Measurements from ENCODE around the gene TACC2.

The TACC2 gene

GRCh38 chr10:122085423-122085911 is 96.5 kb downstream of the TACC2 start:
- H3K9me3 ChIP-seq (ENCODE audit: low read length) = no peaks in the 10 kb centered on the region
- H3K79me2 ChIP-seq (ENCODE audit: insufficient read depth, low read length) = no peaks in the 10 kb centered on the region
- no peak overlapping the region for H3K9ac ChIP-seq (ENCODE audit: low read length)
- H3K4me2 ChIP-seq (ENCODE audit: low read length) = no peak overlapping the region
- no peak overlapping the region for H2AFZ ChIP-seq (ENCODE audit: low read length)
- TF ChIP-seq EZH2 (IDR thresholded peaks at IDR 0.05; ENCODE audit: borderline replicate concordance, low read length) = no peak
- TF ChIP-seq CTCF (IDR thresholded peaks at IDR 0.05; ENCODE audit: low read length) = no peak
- H3K27ac ChIP-seq (ENCODE audit: low read depth, low read length, poor library complexity, severe bottlenecking) = no peak overlapping the region
- no peaks in the 10 kb centered on the region for H3K4me1 ChIP-seq (ENCODE audit: insufficient read depth, low read length, severe bottlenecking)
- H3K36me3 ChIP-seq (ENCODE audit: insufficient read depth, low read length) = no peaks in the 10 kb centered on the region
- no peaks in the 10 kb centered on the region; the same call in 1 of the 2 replicates for H3K27me3 ChIP-seq (ENCODE audit: insufficient read depth, low read length)
- no peak overlapping the region for H3K4me3 ChIP-seq (ENCODE audit: low read depth, low read length, poor library complexity, severe bottlenecking)
- H4K20me1 ChIP-seq (ENCODE audit: insufficient read depth, low read length) = no peaks in the 10 kb centered on the region
- no peaks in the 10 kb centered on the region for H3K9me2 ChIP-seq (ENCODE audit: low read depth, low read length)
- H3F3A ChIP-seq (ENCODE audit: insufficient read depth, low read length) = no peaks in the 10 kb centered on the region

GRCh38 chr10:122086416-122087240 is 97.7 kb downstream of the TACC2 start:
- Histone ChIP-seq H3K4me3 (ENCODE audit: low read depth, low read length, poor library complexity, severe bottlenecking) (no peak overlapping the region), H2AFZ (ENCODE audit: low read length) (no peak overlapping the region), H3K9ac (ENCODE audit: low read length) (no peak overlapping the region), H4K20me1 (ENCODE audit: insufficient read depth, low read length) (no peaks in the 10 kb centered on the region), H3K79me2 (ENCODE audit: insufficient read depth, low read length) (no peaks in the 10 kb centered on the region), H3K9me3 (ENCODE audit: low read length) (no peaks in the 10 kb centered on the region), H3K4me2 (ENCODE audit: low read length) (no peak overlapping the region), H3F3A (ENCODE audit: insufficient read depth, low read length) (no peaks in the 10 kb centered on the region), H3K27me3 (ENCODE audit: insufficient read depth, low read length) (no peaks in the 10 kb centered on the region; the same call in 1 of the 2 replicates), H3K4me1 (ENCODE audit: insufficient read depth, low read length, severe bottlenecking) (no peaks in the 10 kb centered on the region), H3K9me2 (ENCODE audit: low read depth, low read length) (no peaks in the 10 kb centered on the region), H3K27ac (ENCODE audit: low read depth, low read length, poor library complexity, severe bottlenecking) (no peak overlapping the region), H3K36me3 (ENCODE audit: insufficient read depth, low read length) (no peaks in the 10 kb centered on the region)
- TF ChIP-seq EZH2 (IDR thresholded peaks at IDR 0.05; ENCODE audit: borderline replicate concordance, low read length) (no peak), CTCF (IDR thresholded peaks at IDR 0.05; ENCODE audit: low read length) (no peak)

- no peaks in the 10 kb centered on the region for H3K27me3 ChIP-seq (ENCODE audit: insufficient read depth, low read length)
- H3K4me2 ChIP-seq (ENCODE audit: low read length) = no peak overlapping the region
- H3F3A ChIP-seq (ENCODE audit: insufficient read depth, low read length) = no peaks in the 10 kb centered on the region
- H4K20me1 ChIP-seq (ENCODE audit: insufficient read depth, low read length) = no peaks in the 10 kb centered on the region
- no peak overlapping the region for H3K4me3 ChIP-seq (ENCODE audit: low read depth, low read length, poor library complexity, severe bottlenecking)
- H3K36me3 ChIP-seq (ENCODE audit: insufficient read depth, low read length) = no peaks in the 10 kb centered on the region
- no peak overlapping the region for H3K9ac ChIP-seq (ENCODE audit: low read length)
- no peaks in the 10 kb centered on the region for H3K4me1 ChIP-seq (ENCODE audit: insufficient read depth, low read length, severe bottlenecking)
- TF ChIP-seq EZH2 (IDR thresholded peaks at IDR 0.05; ENCODE audit: borderline replicate concordance, low read length) (no peak), CTCF (IDR thresholded peaks at IDR 0.05; ENCODE audit: low read length) (no peak)
- no peak overlapping the region for H3K27ac ChIP-seq (ENCODE audit: low read depth, low read length, poor library complexity, severe bottlenecking)
- no peaks in the 10 kb centered on the region for H3K9me3 ChIP-seq (ENCODE audit: low read length)
- no peaks in the 10 kb centered on the region for H3K9me2 ChIP-seq (ENCODE audit: low read depth, low read length)
- no peak overlapping the region for H2AFZ ChIP-seq (ENCODE audit: low read length)
- no peaks in the 10 kb centered on the region for H3K79me2 ChIP-seq (ENCODE audit: insufficient read depth, low read length)
Measured at GRCh38 chr10:122087436-122087835, 98.5 kb downstream of the TACC2 start.
